NB4 (cell line): ENCODE data around the gene SLC51A.

Experiments
- POLR2A ChIP-seq: IDR thresholded peaks from 2 replicates; pipeline ENCODE4 v1.6.1; 2011; ENCODE audit warnings: mild to moderate bottlenecking; ENCODE audit not compliant: insufficient read length; ENCODE audit errors: extremely low read depth
- TF ChIP-seq, protein P1 (sequence below): IDR thresholded peaks from one replicate; pipeline ENCODE4 v1.5.1; 2012; ENCODE audit warnings: low read depth, low read length

- TF ChIP-seq, protein P1, sequence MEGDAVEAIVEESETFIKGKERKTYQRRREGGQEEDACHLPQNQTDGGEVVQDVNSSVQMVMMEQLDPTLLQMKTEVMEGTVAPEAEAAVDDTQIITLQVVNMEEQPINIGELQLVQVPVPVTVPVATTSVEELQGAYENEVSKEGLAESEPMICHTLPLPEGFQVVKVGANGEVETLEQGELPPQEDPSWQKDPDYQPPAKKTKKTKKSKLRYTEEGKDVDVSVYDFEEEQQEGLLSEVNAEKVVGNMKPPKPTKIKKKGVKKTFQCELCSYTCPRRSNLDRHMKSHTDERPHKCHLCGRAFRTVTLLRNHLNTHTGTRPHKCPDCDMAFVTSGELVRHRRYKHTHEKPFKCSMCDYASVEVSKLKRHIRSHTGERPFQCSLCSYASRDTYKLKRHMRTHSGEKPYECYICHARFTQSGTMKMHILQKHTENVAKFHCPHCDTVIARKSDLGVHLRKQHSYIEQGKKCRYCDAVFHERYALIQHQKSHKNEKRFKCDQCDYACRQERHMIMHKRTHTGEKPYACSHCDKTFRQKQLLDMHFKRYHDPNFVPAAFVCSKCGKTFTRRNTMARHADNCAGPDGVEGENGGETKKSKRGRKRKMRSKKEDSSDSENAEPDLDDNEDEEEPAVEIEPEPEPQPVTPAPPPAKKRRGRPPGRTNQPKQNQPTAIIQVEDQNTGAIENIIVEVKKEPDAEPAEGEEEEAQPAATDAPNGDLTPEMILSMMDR: no peak
- TF ChIP-seq POLR2A: no peak
Observed at GRCh38 chr3:196180346-196180745, 36.0 kb upstream of the SLC51A start.
